Loucy (cell line): ENCODE results near the gene KIAA1210.

ENCODE experiments used
- H2AFZ ChIP-seq: fragments of 200-600 bp; sonication (generic); 2 replicates; pipeline ENCODE4 v1.6.0; 2016; ENCODE audit warnings: antibody characterized with exemption, mild to moderate bottlenecking, low read length, moderate library complexity
- H3F3A ChIP-seq: fragments of 200-600 bp; 2 replicates; pipeline ENCODE4 v1.6.0; 2016; ENCODE audit warnings: antibody characterized with exemption, low read depth, mild to moderate bottlenecking
- H3K27me3 ChIP-seq: fragments of 200-600 bp; sonication (generic); 2 replicates; pipeline ENCODE4 v1.6.1; 2014; ENCODE audit warnings: low read length, mild to moderate bottlenecking; ENCODE audit not compliant: insufficient read depth, poor library complexity, severe bottlenecking
- H3K36me3 ChIP-seq: fragments of 200-600 bp; sonication (generic); 2 replicates; pipeline ENCODE4 v1.6.1; 2016; ENCODE audit warnings: low read length; ENCODE audit not compliant: insufficient read depth
- H3K4me1 ChIP-seq: fragments of 200-600 bp; sonication (generic); 2 replicates; pipeline ENCODE4 v1.5.1; 2014; ENCODE audit warnings: low read length, mild to moderate bottlenecking; ENCODE audit not compliant: insufficient read depth, poor library complexity, severe bottlenecking
- H3K4me2 ChIP-seq: fragments of 200-600 bp; sonication (generic); 2 replicates; pipeline ENCODE4 v1.6.0; 2014; ENCODE audit warnings: antibody characterized with exemption, low read length, low read depth, mild to moderate bottlenecking; ENCODE audit not compliant: poor library complexity, severe bottlenecking
- H3K4me3 ChIP-seq: fragments of 200-600 bp; sonication (generic); 2 replicates; pipeline ENCODE4 v1.5.1; 2014; ENCODE audit warnings: low read length, mild to moderate bottlenecking, mixed read lengths; ENCODE audit not compliant: poor library complexity, severe bottlenecking
- H3K79me2 ChIP-seq: fragments of 200-600 bp; sonication (generic); 2 replicates; pipeline ENCODE4 v1.6.1; 2014; ENCODE audit warnings: low read length; ENCODE audit not compliant: insufficient read depth
- H3K9ac ChIP-seq: fragments of 200-600 bp; sonication (generic); 2 replicates; pipeline ENCODE4 v1.6.0; 2014; ENCODE audit warnings: mild to moderate bottlenecking, low read depth, low read length, moderate library complexity; ENCODE audit not compliant: poor library complexity, severe bottlenecking
- H3K9me2 ChIP-seq: fragments of 200-600 bp; sonication (generic); replicated peaks from 2 replicates; pipeline ENCODE4 v1.6.1; 2016; ENCODE audit warnings: low read depth, low read length, mixed read lengths
- H3K9me3 ChIP-seq: fragments of 200-600 bp; sonication (generic); 2 replicates; pipeline ENCODE4 v1.6.1; 2014; ENCODE audit warnings: mild to moderate bottlenecking, antibody characterized with exemption, low read length, low read depth; ENCODE audit not compliant: insufficient read depth
- H4K20me1 ChIP-seq: fragments of 200-600 bp; sonication (generic); 2 replicates; pipeline ENCODE4 v1.6.0; 2014; ENCODE audit warnings: antibody characterized with exemption, low read length, mild to moderate bottlenecking; ENCODE audit not compliant: insufficient read depth, poor library complexity, severe bottlenecking
- EZH2phosphoT487 ChIP-seq: fragments of 200-600 bp; IDR thresholded peaks from 2 replicates; pipeline ENCODE4 v1.6.1; 2018; ENCODE audit warnings: antibody characterized with exemption, mild to moderate bottlenecking, moderate library complexity, borderline replicate concordance
- TF ChIP-seq, protein P1 (sequence below): fragments of 200-600 bp; sonication (generic); conservative IDR thresholded peaks from 2 replicates; pipeline ENCODE4 v1.5.1; 2014; ENCODE audit warnings: mild to moderate bottlenecking, antibody characterized with exemption, low read length

KIAA1210 gene

DNA sequence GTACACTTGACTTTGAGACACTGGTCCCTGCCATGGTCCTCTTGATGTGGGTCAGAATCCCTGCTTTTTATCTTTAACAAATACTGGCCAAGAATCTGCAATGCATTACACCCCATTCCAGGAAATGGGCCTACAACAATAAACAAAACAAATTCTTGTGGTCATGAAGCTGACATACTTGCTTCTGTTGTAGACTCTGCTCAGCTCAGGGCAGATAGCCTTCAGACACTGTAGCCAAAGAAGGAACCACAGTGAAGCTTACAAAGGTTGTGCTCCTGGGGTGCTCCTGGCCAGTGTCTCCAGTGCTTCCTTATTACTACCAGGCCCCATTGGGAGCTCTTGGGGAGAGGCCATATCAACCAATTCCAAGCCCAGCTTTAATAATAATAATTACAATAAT lies 21.8 kb downstream of the KIAA1210 start:
- Histone ChIP-seq H3K9ac (no peak overlapping the region), H3K27me3 (no peaks in the 10 kb centered on the region), H3F3A (no peaks in the 10 kb centered on the region), H2AFZ (no peak overlapping the region), H3K36me3 (no peaks in the 10 kb centered on the region), H3K4me2 (no peak overlapping the region), H3K4me1 (no peaks in the 10 kb centered on the region), H3K9me2 (no peaks in the 10 kb centered on the region), H4K20me1 (no peaks in the 10 kb centered on the region), H3K4me3 (no peak overlapping the region), H3K79me2 (no peaks in the 10 kb centered on the region), H3K9me3 (no peaks in the 10 kb centered on the region)
- no peak for TF ChIP-seq EZH2phosphoT487
- TF ChIP-seq, protein P1, sequence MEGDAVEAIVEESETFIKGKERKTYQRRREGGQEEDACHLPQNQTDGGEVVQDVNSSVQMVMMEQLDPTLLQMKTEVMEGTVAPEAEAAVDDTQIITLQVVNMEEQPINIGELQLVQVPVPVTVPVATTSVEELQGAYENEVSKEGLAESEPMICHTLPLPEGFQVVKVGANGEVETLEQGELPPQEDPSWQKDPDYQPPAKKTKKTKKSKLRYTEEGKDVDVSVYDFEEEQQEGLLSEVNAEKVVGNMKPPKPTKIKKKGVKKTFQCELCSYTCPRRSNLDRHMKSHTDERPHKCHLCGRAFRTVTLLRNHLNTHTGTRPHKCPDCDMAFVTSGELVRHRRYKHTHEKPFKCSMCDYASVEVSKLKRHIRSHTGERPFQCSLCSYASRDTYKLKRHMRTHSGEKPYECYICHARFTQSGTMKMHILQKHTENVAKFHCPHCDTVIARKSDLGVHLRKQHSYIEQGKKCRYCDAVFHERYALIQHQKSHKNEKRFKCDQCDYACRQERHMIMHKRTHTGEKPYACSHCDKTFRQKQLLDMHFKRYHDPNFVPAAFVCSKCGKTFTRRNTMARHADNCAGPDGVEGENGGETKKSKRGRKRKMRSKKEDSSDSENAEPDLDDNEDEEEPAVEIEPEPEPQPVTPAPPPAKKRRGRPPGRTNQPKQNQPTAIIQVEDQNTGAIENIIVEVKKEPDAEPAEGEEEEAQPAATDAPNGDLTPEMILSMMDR = no peak

DNA sequence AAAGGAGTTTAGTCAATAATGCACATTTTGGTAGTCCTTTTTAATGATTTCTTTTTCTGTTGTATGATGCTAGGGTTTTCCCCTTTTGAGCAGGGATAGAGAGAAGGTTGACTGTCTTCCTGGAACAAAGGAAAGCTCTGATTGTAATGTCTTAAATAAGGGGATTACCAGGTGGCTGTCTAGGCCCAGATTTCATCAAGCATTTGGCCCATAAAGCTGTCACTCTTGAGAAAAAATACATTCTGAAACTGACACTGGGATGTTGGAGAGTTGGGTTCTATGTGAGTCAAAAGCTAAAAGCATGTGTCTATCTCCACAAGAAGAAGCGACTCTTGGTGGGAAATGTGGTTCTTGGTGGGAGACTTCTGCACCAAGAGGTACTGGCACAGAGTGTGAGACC lies 26.4 kb downstream of the KIAA1210 start:
- Histone ChIP-seq H3K79me2 (no peaks in the 10 kb centered on the region), H3K4me3 (no peak overlapping the region), H3K4me1 (no peaks in the 10 kb centered on the region), H3K4me2 (no peak overlapping the region), H3K36me3 (no peaks in the 10 kb centered on the region), H3K27me3 (no peaks in the 10 kb centered on the region), H2AFZ (no peak overlapping the region), H3K9me3 (no peaks in the 10 kb centered on the region), H3K9me2 (no peaks in the 10 kb centered on the region), H3F3A (no peaks in the 10 kb centered on the region), H3K9ac (no peak overlapping the region), H4K20me1 (no peaks in the 10 kb centered on the region)
- TF ChIP-seq, protein P1 = no peak
- no peak for TF ChIP-seq EZH2phosphoT487

DNA sequence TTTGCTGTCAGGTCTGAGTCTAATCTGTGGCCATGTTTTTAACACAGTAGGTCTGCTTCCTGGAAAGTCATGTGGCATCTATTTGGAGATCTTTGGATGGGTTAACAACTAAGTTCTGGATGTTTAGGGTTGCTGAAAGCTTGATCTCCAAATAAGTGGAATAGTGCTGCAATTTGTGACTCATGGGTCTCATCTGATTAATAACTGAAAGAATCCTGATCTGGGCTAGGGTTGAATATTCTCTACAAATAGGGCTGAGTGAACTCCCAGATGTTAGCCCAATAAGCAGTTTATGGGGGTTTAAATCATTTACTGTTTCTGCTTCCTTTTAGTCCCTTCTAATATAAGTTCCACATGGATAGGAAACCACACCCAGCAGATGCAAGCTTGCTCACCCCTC lies 31.7 kb downstream of the KIAA1210 start:
- TF ChIP-seq EZH2phosphoT487 = no peak
- TF ChIP-seq, protein P1 = no peak
- no peaks in the 10 kb centered on the region for H3K79me2 ChIP-seq

More for the DNA sequence above, 31.7 kb downstream of the KIAA1210 start:
- H3K36me3 ChIP-seq = no peaks in the 10 kb centered on the region
- H3K9me3 ChIP-seq = no peaks in the 10 kb centered on the region
- no peak overlapping the region for H3K4me3 ChIP-seq
- no peak overlapping the region for H2AFZ ChIP-seq
- no peaks in the 10 kb centered on the region for H3F3A ChIP-seq
- H3K4me2 ChIP-seq = no peak overlapping the region
- H3K4me1 ChIP-seq = no peaks in the 10 kb centered on the region
- no peak overlapping the region for H3K9ac ChIP-seq
- no peaks in the 10 kb centered on the region for H3K9me2 ChIP-seq
- no peaks in the 10 kb centered on the region for H4K20me1 ChIP-seq
- H3K27me3 ChIP-seq = no peaks in the 10 kb centered on the region
